Thyroid gland (tissue), 4 donors: ENCODE data around the gene AOAH.

Experiments used
- POLR2A ChIP-seq, 2 donors: fragments of 450-650 bp; IDR thresholded peaks; one replicate each; pipeline ENCODE4 v1.6.1; 2017; ENCODE audit warnings: antibody characterized with exemption in 2 of 2, mild to moderate bottlenecking in 2 of 2, moderate library complexity in 1 of 2
- TF ChIP-seq, protein P1 (sequence below), 6 experiments: fragments of 200-600 bp in 3 of 6; fragments of 450-650 bp in 3 of 6; sonication (generic) in 3 of 6; IDR thresholded peaks; one replicate each; pipeline ENCODE4 v1.5.1; 2016 to 2019; ENCODE audit warnings: antibody characterized with exemption in 6 of 6, mild to moderate bottlenecking in 2 of 6, inconsistent platforms in 1 of 6, moderate library complexity in 1 of 6

DNA sequence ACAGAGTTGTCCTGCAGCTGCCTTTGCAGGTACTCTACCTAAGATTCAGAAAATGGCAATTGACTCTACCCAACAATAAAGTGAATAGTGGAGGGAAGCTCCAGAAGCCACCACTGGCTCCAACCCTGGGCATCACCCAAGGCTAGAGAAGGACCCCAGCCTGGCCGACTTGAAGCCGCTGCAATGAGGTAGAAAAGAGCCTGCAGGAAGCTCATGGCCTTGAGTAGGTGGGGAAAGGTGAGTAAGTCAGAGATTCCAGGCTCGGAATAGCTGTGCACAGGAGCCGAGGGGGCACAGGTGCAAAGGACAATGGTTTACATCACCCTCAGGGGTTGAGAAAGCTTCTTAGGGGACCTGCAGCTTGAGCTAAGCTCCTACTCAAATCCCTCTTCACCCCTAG, 83.6 kb downstream of the AOAH start:
- TF ChIP-seq, protein P1, sequence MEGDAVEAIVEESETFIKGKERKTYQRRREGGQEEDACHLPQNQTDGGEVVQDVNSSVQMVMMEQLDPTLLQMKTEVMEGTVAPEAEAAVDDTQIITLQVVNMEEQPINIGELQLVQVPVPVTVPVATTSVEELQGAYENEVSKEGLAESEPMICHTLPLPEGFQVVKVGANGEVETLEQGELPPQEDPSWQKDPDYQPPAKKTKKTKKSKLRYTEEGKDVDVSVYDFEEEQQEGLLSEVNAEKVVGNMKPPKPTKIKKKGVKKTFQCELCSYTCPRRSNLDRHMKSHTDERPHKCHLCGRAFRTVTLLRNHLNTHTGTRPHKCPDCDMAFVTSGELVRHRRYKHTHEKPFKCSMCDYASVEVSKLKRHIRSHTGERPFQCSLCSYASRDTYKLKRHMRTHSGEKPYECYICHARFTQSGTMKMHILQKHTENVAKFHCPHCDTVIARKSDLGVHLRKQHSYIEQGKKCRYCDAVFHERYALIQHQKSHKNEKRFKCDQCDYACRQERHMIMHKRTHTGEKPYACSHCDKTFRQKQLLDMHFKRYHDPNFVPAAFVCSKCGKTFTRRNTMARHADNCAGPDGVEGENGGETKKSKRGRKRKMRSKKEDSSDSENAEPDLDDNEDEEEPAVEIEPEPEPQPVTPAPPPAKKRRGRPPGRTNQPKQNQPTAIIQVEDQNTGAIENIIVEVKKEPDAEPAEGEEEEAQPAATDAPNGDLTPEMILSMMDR (IDR thresholded peaks at IDR 0.05) = no peak
- TF ChIP-seq POLR2A (IDR thresholded peaks at IDR 0.05) = no peak
